ENCODE results near the gene DSPP.

DSPP gene

GRCh38 chr4:87575983-87576382 lies 32.3 kb upstream of the DSPP start:
- Histone ChIP-seq H3K27ac (ENCODE audit: insufficient read depth, low read depth, low read length, poor library complexity, severe bottlenecking) (no peak overlapping the region), H3K27me3 (ENCODE audit: control insufficient read depth, insufficient read depth, low read length, poor library complexity, severe bottlenecking) (no peaks in the 10 kb centered on the region), H3K9me3 (ENCODE audit: control insufficient read depth, low read length) (no peaks in the 10 kb centered on the region)

GRCh38 chr4:87579478-87579877 lies 28.9 kb upstream of the DSPP start:
- Histone ChIP-seq H3K27me3 (ENCODE audit: control insufficient read depth, insufficient read depth, low read length, poor library complexity, severe bottlenecking) (no peaks in the 10 kb centered on the region), H3K9me3 (ENCODE audit: control insufficient read depth, low read length) (no peaks in the 10 kb centered on the region), H3K4me3 (ENCODE audit: insufficient read depth, low read depth, low read length) (no peak overlapping the region), H3K27ac (ENCODE audit: insufficient read depth, low read depth, low read length, poor library complexity, severe bottlenecking) (no peak overlapping the region), H3K4me1 (ENCODE audit: control insufficient read depth, insufficient read depth, low read length) (no peaks in the 10 kb centered on the region), H3K36me3 (ENCODE audit: control insufficient read depth, insufficient read depth, low read length) (no peaks in the 10 kb centered on the region)
- WGBS, 2 experiments: 95 to 100% methylated on average over 2 of the region's 2 CpGs

More at GRCh38 chr4:87575983-87576382, 32.3 kb upstream of the DSPP start:
- no peaks in the 10 kb centered on the region for H3K4me1 ChIP-seq (ENCODE audit: control insufficient read depth, insufficient read depth, low read length)
- H3K4me3 ChIP-seq (ENCODE audit: insufficient read depth, low read depth, low read length): no peak overlapping the region
- no peaks in the 10 kb centered on the region for H3K36me3 ChIP-seq (ENCODE audit: control insufficient read depth, insufficient read depth, low read length)

- no peak overlapping the region for H3K27ac ChIP-seq (ENCODE audit: insufficient read depth, low read depth, low read length, poor library complexity, severe bottlenecking)
- H3K4me1 ChIP-seq (ENCODE audit: control insufficient read depth, insufficient read depth, low read length): no peaks in the 10 kb centered on the region
- no peaks in the 10 kb centered on the region for H3K36me3 ChIP-seq (ENCODE audit: control insufficient read depth, insufficient read depth, low read length)
- H3K9me3 ChIP-seq (ENCODE audit: control insufficient read depth, low read length): no peaks in the 10 kb centered on the region
- 80 to 82% methylated on average over 3 of the region's 3 CpGs for WGBS, 2 experiments
- no peaks in the 10 kb centered on the region for H3K27me3 ChIP-seq (ENCODE audit: control insufficient read depth, insufficient read depth, low read length, poor library complexity, severe bottlenecking)
- H3K4me3 ChIP-seq (ENCODE audit: insufficient read depth, low read depth, low read length): no peak overlapping the region
Observed at GRCh38 chr4:87580057-87580456, 28.3 kb upstream of the DSPP start.

DNA sequence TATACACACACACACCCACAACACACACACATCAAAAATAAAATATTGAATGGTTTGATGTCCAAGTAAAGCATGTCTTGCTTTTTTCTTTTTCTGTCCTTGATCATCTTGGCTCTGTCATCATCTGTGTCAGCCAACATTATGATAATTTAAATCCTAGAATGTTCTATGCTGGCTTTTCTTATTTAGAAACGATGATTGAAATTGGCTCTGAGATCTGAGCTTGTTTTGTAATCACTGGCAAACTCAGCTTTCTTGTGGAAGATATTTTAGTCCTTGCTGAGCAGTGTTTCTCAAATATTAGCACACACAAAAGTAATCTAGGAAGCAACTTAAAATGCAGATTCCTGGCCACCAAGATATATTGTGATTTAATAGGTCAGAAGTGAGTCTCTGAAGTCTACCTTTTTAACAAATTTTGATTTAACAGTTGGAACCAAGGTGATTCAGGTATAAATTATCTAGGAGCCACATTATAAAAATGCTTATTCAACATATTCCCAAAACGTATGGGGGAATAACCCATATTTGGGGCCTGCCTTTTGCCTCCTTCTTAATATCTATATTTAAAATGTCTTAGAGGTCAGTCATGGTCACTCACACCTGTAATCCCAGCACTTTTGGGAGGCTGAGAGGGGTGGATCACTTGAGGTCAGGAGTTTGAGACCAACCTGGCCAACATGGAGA lies 24.0 kb upstream of the DSPP start:
- Histone ChIP-seq H3K36me3 (ENCODE audit: control insufficient read depth, insufficient read depth, low read length) (no peaks in the 10 kb centered on the region), H3K27ac (ENCODE audit: insufficient read depth, low read depth, low read length, poor library complexity, severe bottlenecking) (no peak overlapping the region), H3K9me3 (ENCODE audit: control insufficient read depth, low read length) (no peaks in the 10 kb centered on the region), H3K27me3 (ENCODE audit: control insufficient read depth, insufficient read depth, low read length, poor library complexity, severe bottlenecking) (no peaks in the 10 kb centered on the region), H3K4me1 (ENCODE audit: control insufficient read depth, insufficient read depth, low read length) (no peaks in the 10 kb centered on the region), H3K4me3 (ENCODE audit: insufficient read depth, low read depth, low read length) (no peak overlapping the region)
- 89 to 91% methylated on average over 1 to 2 of the region's 2 CpGs for WGBS, 2 experiments

DNA sequence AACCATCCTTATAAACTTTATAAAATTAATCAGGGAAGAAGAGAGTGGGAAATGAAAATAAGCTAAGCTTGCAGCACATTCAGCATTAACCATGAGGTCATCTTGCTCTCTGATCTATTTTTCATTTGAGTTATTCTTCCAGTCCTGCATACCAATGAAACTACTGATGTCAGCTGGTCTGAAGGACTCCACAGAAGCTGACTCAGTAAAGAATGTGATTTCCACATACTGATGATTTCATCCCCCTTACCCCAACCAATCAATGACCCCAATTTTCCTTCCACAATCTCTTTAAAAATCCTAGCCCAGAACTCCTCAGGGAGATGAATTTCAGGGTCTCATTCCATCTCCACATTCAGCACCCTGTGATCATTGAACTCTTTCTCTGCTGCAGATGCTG lies 18.8 kb upstream of the DSPP start:
- Histone ChIP-seq H3K9me3 (ENCODE audit: control insufficient read depth, low read length) (no peaks in the 10 kb centered on the region), H3K4me3 (ENCODE audit: insufficient read depth, low read depth, low read length) (no peak overlapping the region), H3K27me3 (ENCODE audit: control insufficient read depth, insufficient read depth, low read length, poor library complexity, severe bottlenecking) (no peaks in the 10 kb centered on the region), H3K4me1 (ENCODE audit: control insufficient read depth, insufficient read depth, low read length) (no peaks in the 10 kb centered on the region), H3K36me3 (ENCODE audit: control insufficient read depth, insufficient read depth, low read length) (no peaks in the 10 kb centered on the region), H3K27ac (ENCODE audit: insufficient read depth, low read depth, low read length, poor library complexity, severe bottlenecking) (no peak overlapping the region)

- Histone ChIP-seq H3K27ac (ENCODE audit: insufficient read depth, low read depth, low read length, poor library complexity, severe bottlenecking) (no peak overlapping the region), H3K4me3 (ENCODE audit: insufficient read depth, low read depth, low read length) (no peak overlapping the region), H3K27me3 (ENCODE audit: control insufficient read depth, insufficient read depth, low read length, poor library complexity, severe bottlenecking) (no peaks in the 10 kb centered on the region), H3K4me1 (ENCODE audit: control insufficient read depth, insufficient read depth, low read length) (no peaks in the 10 kb centered on the region), H3K9me3 (ENCODE audit: control insufficient read depth, low read length) (no peaks in the 10 kb centered on the region), H3K36me3 (ENCODE audit: control insufficient read depth, insufficient read depth, low read length) (no peaks in the 10 kb centered on the region)
- 80 to 97% methylated on average over 2 of the region's 2 CpGs for WGBS, 2 experiments
Observed at GRCh38 chr4:87592124-87592523, 16.2 kb upstream of the DSPP start.

GRCh38 chr4:87601361-87601760 lies 7.0 kb upstream of the DSPP start:
- Histone ChIP-seq H3K4me3 (ENCODE audit: insufficient read depth, low read depth, low read length) (no peak overlapping the region), H3K27me3 (ENCODE audit: control insufficient read depth, insufficient read depth, low read length, poor library complexity, severe bottlenecking) (no peaks in the 10 kb centered on the region), H3K36me3 (ENCODE audit: control insufficient read depth, insufficient read depth, low read length) (no peaks in the 10 kb centered on the region), H3K9me3 (ENCODE audit: control insufficient read depth, low read length) (no peaks in the 10 kb centered on the region), H3K4me1 (ENCODE audit: control insufficient read depth, insufficient read depth, low read length) (no peaks in the 10 kb centered on the region), H3K27ac (ENCODE audit: insufficient read depth, low read depth, low read length, poor library complexity, severe bottlenecking) (no peak overlapping the region)

DNA sequence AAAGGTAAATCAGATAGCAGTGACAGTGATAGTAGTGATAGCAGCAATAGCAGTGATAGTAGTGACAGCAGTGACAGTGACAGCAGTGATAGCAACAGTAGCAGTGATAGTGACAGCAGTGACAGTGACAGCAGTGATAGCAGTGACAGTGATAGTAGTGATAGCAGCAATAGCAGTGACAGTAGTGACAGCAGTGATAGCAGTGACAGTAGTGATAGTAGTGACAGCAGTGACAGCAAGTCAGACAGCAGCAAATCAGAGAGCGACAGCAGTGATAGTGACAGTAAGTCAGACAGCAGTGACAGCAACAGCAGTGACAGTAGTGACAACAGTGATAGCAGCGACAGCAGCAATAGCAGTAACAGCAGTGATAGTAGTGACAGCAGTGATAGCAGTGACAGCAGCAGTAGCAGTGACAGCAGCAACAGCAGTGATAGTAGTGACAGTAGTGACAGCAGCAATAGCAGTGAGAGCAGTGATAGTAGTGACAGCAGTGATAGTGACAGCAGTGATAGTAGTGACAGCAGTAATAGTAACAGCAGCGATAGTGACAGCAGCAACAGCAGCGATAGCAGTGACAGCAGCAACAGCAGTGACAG lies 6.1 kb downstream of the DSPP start:
- WGBS, 2 experiments: 89 to 92% methylated on average over 4 of the region's 4 CpGs
- Histone ChIP-seq H3K27me3 (ENCODE audit: control insufficient read depth, insufficient read depth, low read length, poor library complexity, severe bottlenecking) (no peaks in the 10 kb centered on the region), H3K27ac (ENCODE audit: insufficient read depth, low read depth, low read length, poor library complexity, severe bottlenecking) (no peak overlapping the region), H3K4me1 (ENCODE audit: control insufficient read depth, insufficient read depth, low read length) (no peaks in the 10 kb centered on the region), H3K9me3 (ENCODE audit: control insufficient read depth, low read length) (no peaks in the 10 kb centered on the region), H3K36me3 (ENCODE audit: control insufficient read depth, insufficient read depth, low read length) (no peaks in the 10 kb centered on the region), H3K4me3 (ENCODE audit: insufficient read depth, low read depth, low read length) (no peak overlapping the region)

DNA sequence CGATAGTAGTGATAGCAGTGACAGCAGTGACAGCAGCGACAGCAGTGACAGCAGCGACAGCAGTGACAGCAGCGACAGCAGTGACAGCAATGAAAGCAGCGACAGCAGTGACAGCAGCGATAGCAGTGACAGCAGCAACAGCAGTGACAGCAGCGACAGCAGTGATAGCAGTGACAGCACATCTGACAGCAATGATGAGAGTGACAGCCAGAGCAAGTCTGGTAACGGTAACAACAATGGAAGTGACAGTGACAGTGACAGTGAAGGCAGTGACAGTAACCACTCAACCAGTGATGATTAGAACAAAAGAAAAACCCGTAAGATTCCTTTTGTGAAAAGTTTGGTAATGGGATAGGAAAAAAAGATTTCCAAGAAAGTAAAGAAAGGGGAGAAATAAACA lies 7.9 kb downstream of the DSPP start:
- Histone ChIP-seq H3K4me3 (ENCODE audit: insufficient read depth, low read depth, low read length) (no peak overlapping the region), H3K36me3 (ENCODE audit: control insufficient read depth, insufficient read depth, low read length) (no peaks in the 10 kb centered on the region), H3K4me1 (ENCODE audit: control insufficient read depth, insufficient read depth, low read length) (no peaks in the 10 kb centered on the region), H3K27ac (ENCODE audit: insufficient read depth, low read depth, low read length, poor library complexity, severe bottlenecking) (no peak overlapping the region), H3K27me3 (ENCODE audit: control insufficient read depth, insufficient read depth, low read length, poor library complexity, severe bottlenecking) (no peaks in the 10 kb centered on the region), H3K9me3 (ENCODE audit: control insufficient read depth, low read length) (no peaks in the 10 kb centered on the region)
- 72 to 78% methylated on average over 9 of the region's 9 CpGs for WGBS, 2 experiments

DNA sequence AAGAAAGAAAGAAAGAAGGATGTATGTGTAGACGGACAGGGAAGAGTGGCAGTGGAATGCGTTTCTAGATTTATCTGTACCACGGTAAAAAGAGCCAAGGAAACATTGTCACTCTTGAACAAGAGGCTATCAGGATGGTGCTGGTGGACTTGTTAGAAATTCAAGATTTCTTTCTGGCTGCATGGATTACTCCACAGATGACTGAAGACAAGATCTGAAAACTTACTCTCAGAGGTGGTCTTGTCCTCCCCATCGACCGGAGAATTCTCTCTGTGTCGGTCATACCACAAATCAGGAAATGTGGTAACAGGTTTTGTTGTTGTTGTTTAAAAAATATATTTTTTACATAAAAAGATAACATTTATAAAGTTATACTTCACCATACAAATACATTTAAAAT lies 11.8 kb downstream of the DSPP start:
- H3K27ac ChIP-seq (ENCODE audit: insufficient read depth, low read depth, low read length, poor library complexity, severe bottlenecking): no peak overlapping the region
- no peaks in the 10 kb centered on the region for H3K27me3 ChIP-seq (ENCODE audit: control insufficient read depth, insufficient read depth, low read length, poor library complexity, severe bottlenecking)
- 89 to 98% methylated on average over 4 to 6 of the region's 6 CpGs for WGBS, 2 experiments
- H3K36me3 ChIP-seq (ENCODE audit: control insufficient read depth, insufficient read depth, low read length): no peaks in the 10 kb centered on the region
- H3K9me3 ChIP-seq (ENCODE audit: control insufficient read depth, low read length): no peaks in the 10 kb centered on the region
- H3K4me1 ChIP-seq (ENCODE audit: control insufficient read depth, insufficient read depth, low read length): no peaks in the 10 kb centered on the region
- no peak overlapping the region for H3K4me3 ChIP-seq (ENCODE audit: insufficient read depth, low read depth, low read length)

DNA sequence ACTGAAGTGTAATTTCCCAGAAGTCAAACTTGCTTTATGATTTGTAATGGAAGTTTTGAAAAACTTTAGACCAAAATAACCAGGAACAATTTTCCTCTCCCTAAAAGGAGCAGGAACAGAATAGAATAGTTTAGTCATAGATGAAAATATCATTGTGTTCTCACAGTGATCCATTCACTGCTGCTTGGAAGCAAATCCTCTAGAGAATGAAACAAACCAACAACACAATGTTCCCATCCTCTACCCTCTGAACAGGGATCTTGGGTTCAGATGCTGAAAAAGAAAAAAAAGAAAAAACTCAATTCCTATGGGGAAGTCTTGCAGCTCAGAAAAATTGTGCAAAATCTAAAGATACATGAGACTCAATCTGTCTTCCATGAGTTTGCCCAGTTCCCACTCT lies 12.2 kb downstream of the DSPP start:
- no peaks in the 10 kb centered on the region for H3K27me3 ChIP-seq (ENCODE audit: control insufficient read depth, insufficient read depth, low read length, poor library complexity, severe bottlenecking)
- H3K4me3 ChIP-seq (ENCODE audit: insufficient read depth, low read depth, low read length): no peak overlapping the region
- no peak overlapping the region for H3K27ac ChIP-seq (ENCODE audit: insufficient read depth, low read depth, low read length, poor library complexity, severe bottlenecking)
- no peaks in the 10 kb centered on the region for H3K9me3 ChIP-seq (ENCODE audit: control insufficient read depth, low read length)
- H3K36me3 ChIP-seq (ENCODE audit: control insufficient read depth, insufficient read depth, low read length): no peaks in the 10 kb centered on the region
- H3K4me1 ChIP-seq (ENCODE audit: control insufficient read depth, insufficient read depth, low read length): no peaks in the 10 kb centered on the region
